GM18520 (cell line): ENCODE results near the gene EIF5.

ENCODE experiments used
- ATAC-seq: cut with Tn5 transposase; IDR thresholded peaks from one replicate; pipeline ENCODE4 v1.9.1; 2021; ENCODE audit not compliant: unreplicated experiment

The EIF5 gene

GRCh38 chr14:103392106-103392505 lies 58.1 kb downstream of the EIF5 start:
- no peak for ATAC-seq

GRCh38 chr14:103392572-103392971 lies 58.5 kb downstream of the EIF5 start:
- ATAC-seq, result no peak

- ATAC-seq, result no peak
Observed at GRCh38 chr14:103393070-103393469, 59.0 kb downstream of the EIF5 start.

GRCh38 chr14:103393676-103394626 lies 59.9 kb downstream of the EIF5 start:
- ATAC-seq, result no peak
